Panc1 (cell line): ENCODE data around the gene MYORG.

ENCODE experiments used
- POLR2AphosphoS5 ChIP-seq: IDR thresholded peaks from 2 replicates; pipeline ENCODE4 v1.6.1; 2012; ENCODE audit warnings: mild to moderate bottlenecking, low read depth, low read length, moderate library complexity
- SIN3A ChIP-seq: IDR thresholded peaks from 2 replicates; pipeline ENCODE4 v1.6.1; 2012; ENCODE audit warnings: low read depth, mild to moderate bottlenecking, low read length, moderate library complexity, borderline replicate concordance; ENCODE audit not compliant: insufficient read depth
- TF ChIP-seq, protein P1 (sequence below): fragments of 450-650 bp; IDR thresholded peaks from 2 replicates; pipeline ENCODE4 v1.5.1; 2017; ENCODE audit warnings: mild to moderate bottlenecking
- TF ChIP-seq, protein P2 (sequence below), 2 experiments: IDR thresholded peaks; 2 replicates each; pipeline ENCODE4 v1.6.1; 2011 to 2012; ENCODE audit warnings: low read depth in 2 of 2, control low read depth in 1 of 2, low read length in 1 of 2, mild to moderate bottlenecking in 1 of 2, moderate library complexity in 1 of 2; ENCODE audit not compliant: insufficient read depth in 1 of 2

DNA sequence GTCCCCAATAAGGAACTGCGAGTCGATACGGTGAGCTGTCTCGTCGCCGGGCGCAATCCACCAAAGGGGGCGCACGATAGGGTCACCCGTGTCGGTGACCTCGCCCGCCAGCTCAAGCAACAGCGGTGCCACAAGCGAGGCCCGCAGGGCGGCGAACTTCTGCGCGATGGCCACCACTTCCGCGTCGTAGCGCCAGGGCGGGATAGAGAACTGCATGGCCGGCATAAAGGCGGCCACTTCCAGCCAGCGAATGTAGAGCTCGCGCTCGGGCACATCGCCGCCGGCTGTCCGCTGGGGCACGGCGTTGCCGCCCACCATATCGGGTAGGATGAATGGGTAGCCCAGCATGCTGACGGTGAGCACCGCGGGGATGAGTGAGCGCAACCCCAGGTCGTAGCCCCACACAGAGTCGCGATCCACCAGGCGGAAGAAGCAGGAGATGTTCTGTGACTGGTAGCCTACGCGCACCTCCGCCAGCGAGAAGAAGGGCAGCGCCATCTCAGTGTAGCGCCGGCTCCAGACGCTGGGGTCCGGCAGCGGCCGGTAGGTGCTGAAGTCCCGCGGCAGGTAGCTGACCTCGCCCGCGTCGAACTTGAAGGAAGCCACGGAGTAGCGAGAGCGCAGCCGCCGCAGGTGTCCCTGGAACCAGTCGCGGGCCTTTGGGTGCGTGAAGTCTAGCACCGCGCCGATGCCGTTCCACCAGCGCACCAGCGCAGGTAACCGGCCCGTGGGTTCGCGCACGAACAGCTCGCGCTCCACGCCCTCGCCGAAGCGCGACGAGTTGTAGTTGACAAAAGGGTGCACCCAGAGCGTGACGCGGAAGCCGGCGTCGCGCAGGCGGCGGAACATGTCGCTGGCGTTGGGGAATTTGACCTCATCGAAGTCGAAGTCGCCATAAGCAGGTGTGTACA, 5.5 kb downstream of the MYORG start:
- TF ChIP-seq, protein P1, sequence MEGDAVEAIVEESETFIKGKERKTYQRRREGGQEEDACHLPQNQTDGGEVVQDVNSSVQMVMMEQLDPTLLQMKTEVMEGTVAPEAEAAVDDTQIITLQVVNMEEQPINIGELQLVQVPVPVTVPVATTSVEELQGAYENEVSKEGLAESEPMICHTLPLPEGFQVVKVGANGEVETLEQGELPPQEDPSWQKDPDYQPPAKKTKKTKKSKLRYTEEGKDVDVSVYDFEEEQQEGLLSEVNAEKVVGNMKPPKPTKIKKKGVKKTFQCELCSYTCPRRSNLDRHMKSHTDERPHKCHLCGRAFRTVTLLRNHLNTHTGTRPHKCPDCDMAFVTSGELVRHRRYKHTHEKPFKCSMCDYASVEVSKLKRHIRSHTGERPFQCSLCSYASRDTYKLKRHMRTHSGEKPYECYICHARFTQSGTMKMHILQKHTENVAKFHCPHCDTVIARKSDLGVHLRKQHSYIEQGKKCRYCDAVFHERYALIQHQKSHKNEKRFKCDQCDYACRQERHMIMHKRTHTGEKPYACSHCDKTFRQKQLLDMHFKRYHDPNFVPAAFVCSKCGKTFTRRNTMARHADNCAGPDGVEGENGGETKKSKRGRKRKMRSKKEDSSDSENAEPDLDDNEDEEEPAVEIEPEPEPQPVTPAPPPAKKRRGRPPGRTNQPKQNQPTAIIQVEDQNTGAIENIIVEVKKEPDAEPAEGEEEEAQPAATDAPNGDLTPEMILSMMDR, result no peak
- TF ChIP-seq SIN3A (no peak), POLR2AphosphoS5 (no peak)
- TF ChIP-seq, protein P2, sequence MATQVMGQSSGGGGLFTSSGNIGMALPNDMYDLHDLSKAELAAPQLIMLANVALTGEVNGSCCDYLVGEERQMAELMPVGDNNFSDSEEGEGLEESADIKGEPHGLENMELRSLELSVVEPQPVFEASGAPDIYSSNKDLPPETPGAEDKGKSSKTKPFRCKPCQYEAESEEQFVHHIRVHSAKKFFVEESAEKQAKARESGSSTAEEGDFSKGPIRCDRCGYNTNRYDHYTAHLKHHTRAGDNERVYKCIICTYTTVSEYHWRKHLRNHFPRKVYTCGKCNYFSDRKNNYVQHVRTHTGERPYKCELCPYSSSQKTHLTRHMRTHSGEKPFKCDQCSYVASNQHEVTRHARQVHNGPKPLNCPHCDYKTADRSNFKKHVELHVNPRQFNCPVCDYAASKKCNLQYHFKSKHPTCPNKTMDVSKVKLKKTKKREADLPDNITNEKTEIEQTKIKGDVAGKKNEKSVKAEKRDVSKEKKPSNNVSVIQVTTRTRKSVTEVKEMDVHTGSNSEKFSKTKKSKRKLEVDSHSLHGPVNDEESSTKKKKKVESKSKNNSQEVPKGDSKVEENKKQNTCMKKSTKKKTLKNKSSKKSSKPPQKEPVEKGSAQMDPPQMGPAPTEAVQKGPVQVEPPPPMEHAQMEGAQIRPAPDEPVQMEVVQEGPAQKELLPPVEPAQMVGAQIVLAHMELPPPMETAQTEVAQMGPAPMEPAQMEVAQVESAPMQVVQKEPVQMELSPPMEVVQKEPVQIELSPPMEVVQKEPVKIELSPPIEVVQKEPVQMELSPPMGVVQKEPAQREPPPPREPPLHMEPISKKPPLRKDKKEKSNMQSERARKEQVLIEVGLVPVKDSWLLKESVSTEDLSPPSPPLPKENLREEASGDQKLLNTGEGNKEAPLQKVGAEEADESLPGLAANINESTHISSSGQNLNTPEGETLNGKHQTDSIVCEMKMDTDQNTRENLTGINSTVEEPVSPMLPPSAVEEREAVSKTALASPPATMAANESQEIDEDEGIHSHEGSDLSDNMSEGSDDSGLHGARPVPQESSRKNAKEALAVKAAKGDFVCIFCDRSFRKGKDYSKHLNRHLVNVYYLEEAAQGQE (IDR thresholded peaks at IDR 0.05; ENCODE audit: insufficient read depth in 1 of 2, low read depth in 2 of 2, low read length in 1 of 2), result 0 out of 4 replicates have a peak, but pooled peaks of 1 of the 2 experiments have one; percentile 10
